ENCODE data around the gene SUMO1. TPM values are rescaled to one million over a fixed set of nuclear protein-coding genes. Genes with fewer than 3 reads are reported as not detected.
A peak's percentile ranks its signal among the peaks of the same experiment; 100 is the strongest.

SUMO1 gene
- total and polyA plus RNA-seq, 9 of the 15 experiments (the other 6 are each of a cell fraction or from before 2014, with no cell fraction given): 63.7 to 292 (median 92.0) TPM

DNA sequence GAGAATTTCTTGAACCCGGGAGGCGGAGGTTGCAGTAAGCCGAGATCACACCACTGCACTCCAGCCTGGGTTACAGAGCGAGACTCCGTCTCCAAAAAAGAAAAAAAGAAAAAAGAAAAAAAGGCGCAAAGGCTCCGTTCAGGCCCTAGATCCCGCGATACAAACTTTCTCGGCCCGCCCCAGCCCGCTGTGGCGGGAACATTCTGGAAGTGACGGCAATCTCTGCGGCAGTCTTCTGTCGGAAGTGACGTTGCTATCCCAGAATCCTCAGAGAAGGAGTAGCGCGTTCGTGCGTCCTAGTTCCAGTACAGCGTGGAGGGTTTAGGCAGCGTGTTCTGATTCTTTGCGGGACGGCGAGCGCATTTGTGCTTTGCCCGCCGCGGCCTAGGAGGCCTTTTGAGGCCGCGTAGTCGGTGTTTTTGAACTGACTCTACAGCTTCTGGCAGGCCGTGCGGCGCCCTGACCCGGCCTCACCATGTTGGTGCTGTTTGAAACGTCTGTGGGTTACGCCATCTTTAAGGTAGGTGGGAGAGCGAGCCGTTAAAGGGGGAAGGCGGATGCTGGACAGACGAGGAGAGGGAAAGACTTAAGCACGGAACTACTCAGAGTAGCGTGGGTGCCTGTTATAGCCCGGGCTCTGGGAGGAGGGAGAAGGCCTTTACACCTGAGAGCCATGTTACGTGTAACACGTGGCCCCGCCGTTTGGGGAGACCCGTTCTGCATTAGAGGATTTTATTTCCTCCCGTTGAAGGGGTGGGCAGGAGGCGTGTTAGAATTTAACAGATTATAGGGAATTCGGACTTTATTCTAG is 27.3 kb upstream of the SUMO1 start, which contains the start of gene NOP58 (continued):
- TF ChIP-seq, protein P1, sequence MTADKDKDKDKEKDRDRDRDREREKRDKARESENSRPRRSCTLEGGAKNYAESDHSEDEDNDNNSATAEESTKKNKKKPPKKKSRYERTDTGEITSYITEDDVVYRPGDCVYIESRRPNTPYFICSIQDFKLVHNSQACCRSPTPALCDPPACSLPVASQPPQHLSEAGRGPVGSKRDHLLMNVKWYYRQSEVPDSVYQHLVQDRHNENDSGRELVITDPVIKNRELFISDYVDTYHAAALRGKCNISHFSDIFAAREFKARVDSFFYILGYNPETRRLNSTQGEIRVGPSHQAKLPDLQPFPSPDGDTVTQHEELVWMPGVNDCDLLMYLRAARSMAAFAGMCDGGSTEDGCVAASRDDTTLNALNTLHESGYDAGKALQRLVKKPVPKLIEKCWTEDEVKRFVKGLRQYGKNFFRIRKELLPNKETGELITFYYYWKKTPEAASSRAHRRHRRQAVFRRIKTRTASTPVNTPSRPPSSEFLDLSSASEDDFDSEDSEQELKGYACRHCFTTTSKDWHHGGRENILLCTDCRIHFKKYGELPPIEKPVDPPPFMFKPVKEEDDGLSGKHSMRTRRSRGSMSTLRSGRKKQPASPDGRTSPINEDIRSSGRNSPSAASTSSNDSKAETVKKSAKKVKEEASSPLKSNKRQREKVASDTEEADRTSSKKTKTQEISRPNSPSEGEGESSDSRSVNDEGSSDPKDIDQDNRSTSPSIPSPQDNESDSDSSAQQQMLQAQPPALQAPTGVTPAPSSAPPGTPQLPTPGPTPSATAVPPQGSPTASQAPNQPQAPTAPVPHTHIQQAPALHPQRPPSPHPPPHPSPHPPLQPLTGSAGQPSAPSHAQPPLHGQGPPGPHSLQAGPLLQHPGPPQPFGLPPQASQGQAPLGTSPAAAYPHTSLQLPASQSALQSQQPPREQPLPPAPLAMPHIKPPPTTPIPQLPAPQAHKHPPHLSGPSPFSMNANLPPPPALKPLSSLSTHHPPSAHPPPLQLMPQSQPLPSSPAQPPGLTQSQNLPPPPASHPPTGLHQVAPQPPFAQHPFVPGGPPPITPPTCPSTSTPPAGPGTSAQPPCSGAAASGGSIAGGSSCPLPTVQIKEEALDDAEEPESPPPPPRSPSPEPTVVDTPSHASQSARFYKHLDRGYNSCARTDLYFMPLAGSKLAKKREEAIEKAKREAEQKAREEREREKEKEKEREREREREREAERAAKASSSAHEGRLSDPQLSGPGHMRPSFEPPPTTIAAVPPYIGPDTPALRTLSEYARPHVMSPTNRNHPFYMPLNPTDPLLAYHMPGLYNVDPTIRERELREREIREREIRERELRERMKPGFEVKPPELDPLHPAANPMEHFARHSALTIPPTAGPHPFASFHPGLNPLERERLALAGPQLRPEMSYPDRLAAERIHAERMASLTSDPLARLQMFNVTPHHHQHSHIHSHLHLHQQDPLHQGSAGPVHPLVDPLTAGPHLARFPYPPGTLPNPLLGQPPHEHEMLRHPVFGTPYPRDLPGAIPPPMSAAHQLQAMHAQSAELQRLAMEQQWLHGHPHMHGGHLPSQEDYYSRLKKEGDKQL (CRISPR knock-in tag; IDR thresholded peaks at IDR 0.05; ENCODE audit: borderline replicate concordance): no peak
- TF ChIP-seq RBM15 (IDR thresholded peaks at IDR 0.05; ENCODE audit: insufficient read depth, low read length) (no peak), SMARCA4 (IDR thresholded peaks at IDR 0.05) (no peak), U2AF2 (optimal IDR thresholded peaks at IDR 0.05; ENCODE audit: low read depth, low read length) (no peak), HNRNPL (IDR thresholded peaks at IDR 0.05; ENCODE audit: low read depth, low read length) (no peak), ERF (CRISPR knock-in tag; IDR thresholded peaks at IDR 0.05) (no peak), RFX7 (CRISPR knock-in tag; IDR thresholded peaks at IDR 0.05) (no peak), NELFE (IDR thresholded peaks at IDR 0.05; ENCODE audit: insufficient read depth, insufficient read length) (no peak), WHSC1 (IDR thresholded peaks at IDR 0.05; ENCODE audit: low read length) (no peak), ZNF146 (CRISPR knock-in tag; IDR thresholded peaks at IDR 0.05; ENCODE audit: unreplicated experiment) (no peak), SIN3A (IDR thresholded peaks at IDR 0.05; ENCODE audit: borderline replicate concordance in 2 of 2, control insufficient read depth in 1 of 2, low read depth in 2 of 2, low read length in 2 of 2) (peak; percentile 40 to 63; a peak in 1 of 4 replicates), KAT8 (IDR thresholded peaks at IDR 0.05; ENCODE audit: low read depth) (no peak), PPARD (CRISPR knock-in tag; IDR thresholded peaks at IDR 0.05) (no peak), ZFP30 (CRISPR knock-in tag; IDR thresholded peaks at IDR 0.05; ENCODE audit: borderline replicate concordance) (no peak), KLF6 (CRISPR knock-in tag; IDR thresholded peaks at IDR 0.05; ENCODE audit: borderline replicate concordance) (no peak), C11orf30 (IDR thresholded peaks at IDR 0.05; ENCODE audit: low read depth) (peak; percentile 80), MCM2 (IDR thresholded peaks at IDR 0.05; ENCODE audit: low read depth) (no peak), BCOR (IDR thresholded peaks at IDR 0.05) (no peak), TSC22D4 (tag; IDR thresholded peaks at IDR 0.05) (no peak), ZNF23 (CRISPR knock-in tag; IDR thresholded peaks at IDR 0.05) (no peak), CHCHD3 (CRISPR knock-in tag; IDR thresholded peaks at IDR 0.05) (peak; percentile 59; the same call in 1 of the 2 replicates), U2AF1 (optimal IDR thresholded peaks at IDR 0.05; ENCODE audit: low read depth, low read length) (no peak), ZNF583 (CRISPR knock-in tag; IDR thresholded peaks at IDR 0.05) (0 out of 2 replicates have a peak, but pooled peaks have one; percentile 25)
- TF ChIP-seq, protein P2, sequence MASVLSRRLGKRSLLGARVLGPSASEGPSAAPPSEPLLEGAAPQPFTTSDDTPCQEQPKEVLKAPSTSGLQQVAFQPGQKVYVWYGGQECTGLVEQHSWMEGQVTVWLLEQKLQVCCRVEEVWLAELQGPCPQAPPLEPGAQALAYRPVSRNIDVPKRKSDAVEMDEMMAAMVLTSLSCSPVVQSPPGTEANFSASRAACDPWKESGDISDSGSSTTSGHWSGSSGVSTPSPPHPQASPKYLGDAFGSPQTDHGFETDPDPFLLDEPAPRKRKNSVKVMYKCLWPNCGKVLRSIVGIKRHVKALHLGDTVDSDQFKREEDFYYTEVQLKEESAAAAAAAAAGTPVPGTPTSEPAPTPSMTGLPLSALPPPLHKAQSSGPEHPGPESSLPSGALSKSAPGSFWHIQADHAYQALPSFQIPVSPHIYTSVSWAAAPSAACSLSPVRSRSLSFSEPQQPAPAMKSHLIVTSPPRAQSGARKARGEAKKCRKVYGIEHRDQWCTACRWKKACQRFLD (CRISPR knock-in tag; IDR thresholded peaks at IDR 0.05): no peak

Data from K562 (cell line).